HPDE6-E6E7 (cell line): ENCODE results near the gene TEX22.
A peak's percentile ranks its signal among the peaks of the same experiment; 100 is the strongest.

Experiments
- DNase-seq: peaks from one replicate; pipeline ENCODE4 v3.0.0; 2011; ENCODE audit warnings: missing footprints; ENCODE audit errors: extremely low spot score

Gene TEX22

DNA sequence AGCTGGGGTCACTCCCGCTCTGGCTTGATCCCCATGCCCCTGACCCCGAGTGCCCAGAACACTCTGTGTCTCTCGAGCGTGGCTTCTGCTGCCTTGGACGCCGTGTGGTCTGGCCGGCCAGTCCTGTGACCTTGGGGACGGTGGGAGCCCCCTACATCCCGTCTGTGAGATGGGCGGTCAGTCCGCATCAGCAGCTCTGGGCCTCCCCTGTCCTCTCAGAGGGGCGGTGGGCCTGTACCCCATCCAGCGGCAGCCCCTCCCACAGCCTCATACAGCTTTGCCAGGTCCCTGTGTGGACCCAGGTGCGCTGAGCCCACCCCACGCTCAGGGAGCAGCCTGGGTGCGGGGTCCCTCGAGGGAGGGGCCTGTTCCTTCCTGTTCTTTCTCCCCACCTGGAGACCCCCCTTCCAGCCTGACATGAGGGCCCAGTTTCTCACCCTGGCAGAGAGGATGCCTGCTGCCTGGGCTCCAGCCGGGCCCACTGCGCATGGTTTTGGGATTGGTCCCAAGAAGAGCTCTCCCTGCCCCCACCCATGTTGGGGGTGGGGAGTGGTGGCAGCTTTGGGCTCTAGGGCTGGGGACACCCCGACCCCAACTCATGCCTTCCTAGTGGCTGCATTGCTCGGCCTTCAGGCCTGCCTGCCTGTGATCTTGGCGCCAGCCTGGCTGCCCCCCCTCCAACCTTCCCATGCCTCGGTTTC is 22.8 kb downstream of the TEX22 start:
- DNase-seq, result no peak

DNA sequence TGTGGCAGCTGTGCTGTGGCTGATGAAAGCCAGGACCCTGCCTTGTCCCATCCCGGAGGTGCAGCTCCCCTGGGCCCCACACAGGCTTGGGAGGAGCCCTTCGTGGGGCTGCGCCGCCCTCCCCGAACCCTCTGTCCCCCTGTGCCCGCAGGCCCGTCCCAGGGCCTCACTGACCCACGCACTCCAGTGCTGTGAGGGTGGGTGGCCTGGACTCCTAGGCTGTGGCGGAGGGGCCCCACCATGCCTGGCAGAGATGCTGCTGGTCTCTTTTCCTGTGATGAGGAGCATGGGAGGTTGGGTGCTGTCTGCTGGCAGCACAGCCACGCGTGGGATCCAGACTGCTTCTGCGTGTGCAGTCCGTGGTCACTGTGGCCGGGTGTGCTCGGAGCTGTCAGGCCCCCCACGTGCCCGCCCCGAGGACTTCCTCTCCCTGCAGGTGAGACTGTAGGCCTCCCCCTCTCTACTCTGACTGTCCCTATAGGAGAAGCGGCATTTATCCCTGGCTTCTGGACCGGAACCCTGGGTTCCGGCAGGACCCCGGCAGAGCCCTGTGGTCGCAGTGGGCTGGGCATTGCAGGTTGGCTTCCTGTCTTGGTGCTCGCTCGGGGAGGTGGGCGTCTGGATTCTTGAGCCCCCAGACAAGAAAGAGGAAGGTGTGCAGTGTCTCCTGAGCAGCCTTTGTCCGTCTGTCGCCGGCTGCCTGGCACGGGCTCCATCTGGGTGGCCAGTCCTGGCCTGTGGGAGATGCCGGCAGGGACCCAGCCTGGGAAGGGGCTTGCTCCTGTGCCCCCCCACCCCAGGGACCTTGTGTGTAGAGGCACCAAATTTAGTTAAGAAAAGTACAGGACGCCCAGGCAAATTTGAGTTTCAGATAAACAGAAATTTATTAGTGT is 23.6 kb downstream of the TEX22 start:
- DNase-seq, result no peak

DNA sequence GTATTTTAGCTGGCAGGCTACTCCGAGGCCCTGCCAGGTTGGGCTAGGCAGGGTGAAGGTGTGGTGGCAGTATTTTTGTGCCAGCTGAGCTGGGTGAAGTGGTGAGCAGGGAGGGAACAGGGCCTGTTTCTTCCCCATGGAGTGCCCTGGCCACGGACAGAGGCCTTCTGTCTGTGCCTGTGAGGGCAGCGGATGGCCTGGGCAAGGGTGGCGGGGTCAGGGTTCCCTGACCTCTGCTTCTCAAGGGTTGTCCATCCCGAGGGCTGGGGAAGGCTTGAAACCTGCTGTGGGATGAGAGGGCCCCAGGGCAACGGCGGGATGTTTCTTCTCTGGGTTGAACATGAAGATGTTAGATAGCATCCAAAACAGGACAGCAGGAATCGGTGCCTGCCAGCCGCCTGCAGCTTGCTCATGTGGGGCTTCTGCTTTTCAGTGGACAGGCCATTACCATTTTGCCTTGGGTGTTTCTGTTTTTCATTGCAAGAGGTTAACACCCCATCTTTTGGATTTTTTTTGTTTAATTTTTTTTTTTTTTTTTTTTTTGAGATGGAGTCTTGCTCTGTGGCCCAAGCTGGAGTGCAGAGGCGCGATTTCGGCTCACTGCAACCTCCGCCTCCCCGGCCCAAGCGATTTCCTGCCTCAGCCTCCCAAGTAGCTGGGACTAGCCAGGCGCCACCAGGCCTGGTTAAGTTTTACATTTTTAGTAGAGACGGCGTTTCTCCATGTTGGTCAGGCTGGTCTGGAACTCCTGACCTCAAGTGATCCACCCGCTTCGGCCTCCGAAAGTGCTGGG is 24.6 kb downstream of the TEX22 start:
- DNase-seq, result no peak

DNA sequence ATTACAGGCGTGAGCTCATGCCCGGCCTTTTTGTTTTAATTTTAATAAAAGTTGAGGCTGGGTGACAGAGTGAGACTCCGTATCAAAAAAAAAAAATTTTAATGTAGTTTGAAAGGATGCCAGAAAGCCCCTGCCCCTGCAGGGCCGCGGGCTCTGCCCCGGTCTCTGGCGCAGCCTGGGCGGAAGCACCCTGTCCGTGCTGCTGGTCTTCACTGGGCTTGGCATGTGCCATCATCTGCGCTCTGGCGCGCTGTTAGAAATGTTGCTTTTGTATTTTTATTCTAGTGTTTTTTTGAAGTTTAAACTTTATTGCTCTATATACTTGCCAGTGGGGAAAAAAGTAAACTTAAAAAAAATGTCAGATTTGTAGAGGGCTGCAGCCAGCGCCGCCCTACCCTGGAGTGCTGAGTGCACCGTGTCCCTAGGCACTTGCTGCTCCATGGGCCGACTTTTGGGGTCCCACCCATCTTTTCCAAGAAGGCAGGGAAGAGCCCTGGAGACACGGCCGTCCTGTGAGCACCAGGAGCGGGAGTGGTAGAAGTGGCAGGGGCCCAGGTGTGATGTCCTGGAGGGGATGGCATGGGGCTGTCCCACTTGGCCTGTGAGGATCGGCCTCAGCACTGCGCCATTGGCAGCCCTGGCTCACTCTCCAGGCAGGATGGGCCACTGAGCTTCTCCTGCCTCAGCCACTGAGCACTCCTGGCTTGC is 25.3 kb downstream of the TEX22 start:
- DNase-seq, result no peak

DNA sequence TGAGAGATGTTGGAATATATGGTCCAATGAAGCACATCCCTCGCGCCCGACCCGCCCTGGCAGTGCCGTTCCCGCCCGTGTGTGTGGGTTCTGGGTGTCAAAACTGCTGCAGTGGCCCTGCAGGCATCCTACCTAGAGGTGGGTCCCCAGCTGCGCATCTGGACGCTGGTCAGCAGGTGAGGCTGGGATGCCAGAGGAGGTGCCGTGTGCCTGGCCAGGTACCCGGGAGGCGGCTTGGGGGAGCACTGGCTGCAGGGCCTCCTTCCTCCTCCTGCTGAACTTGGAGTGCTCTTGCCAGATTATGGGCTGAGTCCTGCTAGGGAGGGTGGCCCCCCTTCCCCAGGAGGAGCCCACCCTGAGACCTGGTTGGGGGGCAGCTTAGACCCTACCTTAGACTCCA is 26.5 kb downstream of the TEX22 start:
- no peak for DNase-seq

GRCh38 chr14:105425823-105426247 is 27.5 kb downstream of the TEX22 start:
- DNase-seq, result no peak

DNA sequence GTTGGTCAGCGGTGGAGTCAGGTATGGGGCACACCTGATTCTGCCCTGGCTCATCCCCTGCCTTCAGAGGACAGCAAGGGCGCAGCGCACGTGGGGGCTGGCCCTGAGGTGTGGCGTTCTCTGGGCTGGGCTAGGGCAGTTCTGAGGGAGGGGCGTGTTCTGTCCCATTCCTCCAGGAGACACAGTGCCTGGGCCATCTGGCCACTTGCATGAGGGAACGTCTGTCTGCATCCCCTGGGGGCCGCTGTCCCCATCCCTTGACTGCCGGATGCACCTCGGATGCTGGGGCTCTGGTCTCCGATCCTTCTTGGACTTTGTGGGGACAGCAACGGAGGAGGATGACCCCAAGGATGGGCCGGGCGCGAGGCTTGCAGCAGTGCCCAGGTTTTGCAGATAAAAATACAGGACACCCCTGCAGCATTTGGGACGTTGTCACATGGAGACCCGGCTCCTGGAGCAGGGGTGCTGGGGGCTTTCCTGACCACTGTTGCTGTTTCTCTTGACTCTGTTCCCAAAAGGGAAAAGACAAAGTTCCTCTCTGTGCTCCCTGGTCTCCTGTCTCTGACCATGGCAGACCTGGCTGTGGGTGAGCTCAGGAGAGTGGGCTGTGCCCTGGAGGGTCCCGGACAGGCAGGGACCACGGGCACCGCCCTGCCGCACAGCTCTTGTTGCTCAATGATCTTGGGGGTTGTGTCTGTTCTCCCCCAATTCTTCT is 28.2 kb downstream of the TEX22 start:
- no peak for DNase-seq

GRCh38 chr14:105427412-105427811 is 29.1 kb downstream of the TEX22 start:
- no peak for DNase-seq

DNA sequence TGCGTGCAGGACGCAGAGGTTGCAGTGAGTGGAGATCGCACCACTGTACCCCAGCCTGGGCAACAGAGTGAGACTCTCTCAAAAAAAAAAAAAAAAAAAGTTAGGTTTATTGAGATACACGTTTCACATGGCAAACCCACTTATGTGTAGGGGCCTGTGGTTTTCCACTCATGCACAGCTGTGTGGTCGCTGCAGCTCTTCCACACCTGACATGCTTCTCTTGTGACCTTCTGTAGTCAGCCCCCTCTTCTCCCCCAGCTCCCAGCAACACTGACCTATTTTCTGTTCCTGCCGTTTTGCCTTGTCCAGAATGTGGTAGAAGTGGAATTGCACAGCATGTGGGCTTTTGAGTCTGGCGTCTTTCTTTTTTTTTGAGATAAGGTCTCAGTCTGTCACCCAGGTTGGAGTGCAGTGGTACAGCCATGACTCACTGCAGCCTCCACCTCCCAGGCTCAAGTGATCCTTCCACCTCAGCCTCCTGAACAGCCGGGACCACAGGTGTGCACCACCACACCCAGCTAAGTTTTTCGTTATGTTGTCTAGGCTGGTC is 29.7 kb downstream of the TEX22 start:
- no peak for DNase-seq

GRCh38 chr14:105430042-105430441 is 31.7 kb downstream of the TEX22 start:
- DNase-seq, result no peak

GRCh38 chr14:105430565-105430964 is 32.2 kb downstream of the TEX22 start:
- DNase-seq, result peak; percentile 71

DNA sequence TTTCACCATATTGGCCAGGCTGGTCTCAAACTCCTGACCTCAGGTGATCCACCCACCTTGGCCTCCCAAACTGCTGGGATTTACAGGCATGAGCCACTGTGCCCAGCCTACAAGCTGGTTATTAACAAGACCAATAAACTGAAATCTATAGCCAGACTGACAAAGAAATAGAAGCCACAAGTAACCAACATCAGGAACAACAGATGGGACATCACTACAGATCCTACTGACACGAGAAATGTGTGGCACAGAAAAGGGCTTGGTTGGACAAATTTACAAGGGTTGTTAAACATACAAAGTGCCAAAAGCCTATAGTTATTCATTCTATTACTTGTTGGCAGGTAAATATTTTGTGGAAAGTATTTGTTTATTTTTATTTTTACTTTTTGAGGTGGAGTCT is 32.9 kb downstream of the TEX22 start:
- no peak for DNase-seq

DNA sequence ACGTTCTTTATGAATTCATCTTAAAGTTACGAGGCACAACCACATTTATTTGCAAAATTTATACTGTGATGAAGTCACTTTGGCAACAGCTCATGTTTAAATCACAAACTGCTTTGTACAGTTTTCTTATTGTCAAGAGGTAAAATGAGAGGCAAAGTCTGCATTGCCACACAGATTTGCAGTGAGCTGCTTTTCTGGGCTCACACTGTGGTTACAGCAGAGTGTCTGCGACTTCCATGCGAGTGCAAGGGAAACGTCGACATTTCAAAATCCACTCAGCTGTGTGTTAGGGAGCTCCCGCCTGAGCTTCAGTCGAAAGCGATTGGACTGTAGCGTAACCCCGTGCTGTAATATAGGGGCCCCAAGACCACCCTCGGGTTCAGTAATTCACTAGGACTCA is 34.3 kb downstream of the TEX22 start:
- DNase-seq, result no peak

GRCh38 chr14:105433161-105433605 is 34.8 kb downstream of the TEX22 start:
- no peak for DNase-seq

DNA sequence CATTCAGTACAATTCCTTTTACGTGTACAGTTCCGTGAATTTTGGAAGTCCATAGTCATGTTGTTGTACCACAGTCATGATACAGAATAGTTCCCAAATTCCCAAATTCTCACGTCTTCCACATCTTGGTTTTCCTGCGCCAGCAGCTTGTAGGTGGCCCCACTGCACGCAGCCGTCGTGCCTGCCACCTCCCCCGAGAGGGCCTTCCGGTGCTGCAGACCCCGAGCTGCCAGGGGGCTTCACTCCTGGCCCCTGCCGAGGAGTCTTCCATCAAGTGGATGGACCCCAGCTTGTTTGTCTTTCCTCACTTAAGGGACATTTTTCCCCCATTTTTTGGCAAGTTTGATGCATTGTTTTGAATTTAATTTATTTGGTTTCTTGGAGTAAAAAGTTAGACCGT is 38.1 kb downstream of the TEX22 start:
- no peak for DNase-seq

DNA sequence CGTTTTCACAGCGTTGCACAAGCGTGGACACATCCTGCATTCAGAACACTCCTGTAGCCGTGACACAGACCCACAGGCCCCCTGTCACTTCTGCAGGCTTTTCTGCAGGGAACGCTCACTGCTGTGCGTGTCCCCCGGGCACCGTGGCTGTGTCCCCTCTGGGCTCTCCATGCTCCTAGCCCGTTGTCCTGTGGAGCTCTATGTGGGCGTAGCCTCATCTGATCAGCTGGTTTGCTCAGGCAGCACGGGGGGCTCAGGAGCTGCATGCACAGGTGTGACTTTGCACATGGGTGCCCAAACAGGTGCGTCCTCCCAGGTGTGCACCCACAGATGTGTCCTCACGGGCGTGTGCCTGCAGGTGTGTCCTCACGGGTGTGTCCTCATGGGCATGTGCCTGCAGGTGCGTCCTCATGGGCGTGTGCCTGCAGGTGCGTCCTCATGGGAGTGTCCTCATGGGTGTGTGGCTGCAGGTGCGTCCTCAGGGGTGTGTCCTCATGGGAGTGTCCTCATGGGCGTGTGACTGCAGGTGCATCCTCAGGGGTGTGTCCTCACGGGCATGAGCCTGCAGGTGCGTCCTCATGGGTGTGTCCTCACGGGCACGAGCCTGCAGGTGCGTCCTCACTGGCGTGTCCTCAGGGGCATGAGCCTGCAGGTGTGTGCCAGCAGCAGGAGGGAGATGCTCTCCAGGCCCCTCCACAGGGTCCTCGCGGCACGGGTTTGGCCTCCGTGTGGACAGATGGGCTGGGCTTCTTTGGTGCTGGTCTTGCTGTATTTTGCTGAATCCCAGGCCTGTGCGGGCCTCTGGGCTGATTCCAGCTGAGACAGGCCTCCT is 38.8 kb downstream of the TEX22 start:
- DNase-seq, result no peak

GRCh38 chr14:105437723-105438500 is 39.6 kb downstream of the TEX22 start:
- DNase-seq, result no peak

DNA sequence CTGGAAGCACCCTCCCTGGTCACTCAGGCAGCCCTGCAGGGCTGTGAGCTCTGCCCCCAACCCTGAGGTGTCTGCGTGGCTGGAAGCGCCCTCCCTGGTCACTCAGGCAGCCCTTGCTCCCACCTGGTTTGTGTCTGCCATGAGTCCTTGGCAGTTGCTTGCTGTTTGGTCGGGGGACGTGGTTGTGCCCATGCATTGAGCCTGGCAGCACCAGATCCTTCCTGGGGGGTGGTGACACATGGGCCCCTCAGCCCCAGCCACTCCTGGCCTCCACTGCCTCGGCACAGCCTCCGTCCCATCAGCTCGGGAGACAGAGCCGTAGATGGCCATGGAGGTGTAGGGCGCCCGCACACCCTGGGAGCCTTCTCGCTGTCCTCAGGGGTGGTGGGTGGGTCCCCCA is 40.8 kb downstream of the TEX22 start:
- no peak for DNase-seq
